ENCODE results near the gene CASP9. TPM values are rescaled to one million over a fixed set of nuclear protein-coding genes. Genes with fewer than 3 reads are reported as not detected.

Gene CASP9
- total and polyA plus RNA-seq, 2 experiments from 2014 or later: 7.7 to 25.0 TPM

Small RNA genes lying within 50 kb of the gene (small RNA-seq; reads per million reads assigned to genes)
- gene SCARNA21B (ENCODE audit: low replicate concordance): not detected

Other genes with a start within 250 kb of the CASP9 start
- 22.8 and 23.7 TPM in 2 replicates for gene EFHD2, start 114.3 kb downstream of the CASP9 start, total RNA-seq (2014; rRNA removed; shearing (Covaris generic))
- 19.3 and 22.8 TPM in 2 replicates for gene EFHD2, start 114.3 kb downstream of the CASP9 start, polyA plus RNA-seq (2016; fragmentation: Nextera tagmentation; extraction: Ambion mirVana)
- 0.24 TPM in 1 of 2 replicates, not detected in the other for gene CTRC, start 85.8 kb downstream of the CASP9 start, total RNA-seq (2014; rRNA removed; shearing (Covaris generic))
- not detected in 2 replicates for gene CTRC, start 85.8 kb downstream of the CASP9 start, polyA plus RNA-seq (2016; fragmentation: Nextera tagmentation; extraction: Ambion mirVana)
- gene CELA2A, start 67.5 kb downstream of the CASP9 start, total RNA-seq (2014; rRNA removed; shearing (Covaris generic)): not detected in 2 replicates
- not detected in 2 replicates for gene CELA2A, start 67.5 kb downstream of the CASP9 start, polyA plus RNA-seq (2016; fragmentation: Nextera tagmentation; extraction: Ambion mirVana)
- gene CELA2B, start 48.1 kb downstream of the CASP9 start, total RNA-seq (2014; rRNA removed; shearing (Covaris generic)): not detected in 2 replicates
- gene CELA2B, start 48.1 kb downstream of the CASP9 start, polyA plus RNA-seq (2016; fragmentation: Nextera tagmentation; extraction: Ambion mirVana): not detected in 2 replicates
- gene DNAJC16, start 2.6 kb upstream of the CASP9 start, total RNA-seq (2014; rRNA removed; shearing (Covaris generic)): 18.0 and 20.9 TPM in 2 replicates
- gene DNAJC16, start 2.6 kb upstream of the CASP9 start, polyA plus RNA-seq (2016; fragmentation: Nextera tagmentation; extraction: Ambion mirVana): 6.3 and 7.2 TPM in 2 replicates
- gene AGMAT, start 60.8 kb upstream of the CASP9 start, total RNA-seq (2014; rRNA removed; shearing (Covaris generic)): 3.8 and 7.4 TPM in 2 replicates
- 1.8 and 2.3 TPM in 2 replicates for gene AGMAT, start 60.8 kb upstream of the CASP9 start, polyA plus RNA-seq (2016; fragmentation: Nextera tagmentation; extraction: Ambion mirVana)
- 34.8 and 43.3 TPM in 2 replicates for gene DDI2, start 93.2 kb upstream of the CASP9 start, total RNA-seq (2014; rRNA removed; shearing (Covaris generic))
- 6.7 and 8.0 TPM in 2 replicates for gene DDI2, start 93.2 kb upstream of the CASP9 start, polyA plus RNA-seq (2016; fragmentation: Nextera tagmentation; extraction: Ambion mirVana)
- gene PLEKHM2, start 160.1 kb upstream of the CASP9 start, total RNA-seq (2014; rRNA removed; shearing (Covaris generic)): 36.6 and 40.0 TPM in 2 replicates
- gene PLEKHM2, start 160.1 kb upstream of the CASP9 start, polyA plus RNA-seq (2016; fragmentation: Nextera tagmentation; extraction: Ambion mirVana): 11.2 and 12.8 TPM in 2 replicates
- 0.27 and 3.5 TPM in 2 replicates for gene SLC25A34, start 212.0 kb upstream of the CASP9 start, total RNA-seq (2014; rRNA removed; shearing (Covaris generic))
- 0.11 and 0.16 TPM in 2 replicates for gene SLC25A34, start 212.0 kb upstream of the CASP9 start, polyA plus RNA-seq (2016; fragmentation: Nextera tagmentation; extraction: Ambion mirVana)
- not detected in 2 replicates for gene TMEM82, start 218.3 kb upstream of the CASP9 start, total RNA-seq (2014; rRNA removed; shearing (Covaris generic))
- gene TMEM82, start 218.3 kb upstream of the CASP9 start, polyA plus RNA-seq (2016; fragmentation: Nextera tagmentation; extraction: Ambion mirVana): 0.42 TPM in 1 of 2 replicates, not detected in the other
- 69.1 and 81.7 TPM in 2 replicates for gene FBLIM1, start 234.6 kb upstream of the CASP9 start, total RNA-seq (2014; rRNA removed; shearing (Covaris generic))
- 40.2 and 41.7 TPM in 2 replicates for gene FBLIM1, start 234.6 kb upstream of the CASP9 start, polyA plus RNA-seq (2016; fragmentation: Nextera tagmentation; extraction: Ambion mirVana)